DMS 273 treated with DMSO at 0.1 percent for 48 hours (cell line): Measurements from ENCODE around the gene GABRE.

Experiments used
- DNase-seq: peaks from one replicate; lab custom pipeline; 2025; lab: John Stamatoyannopoulos, UW

GABRE gene, protein sequence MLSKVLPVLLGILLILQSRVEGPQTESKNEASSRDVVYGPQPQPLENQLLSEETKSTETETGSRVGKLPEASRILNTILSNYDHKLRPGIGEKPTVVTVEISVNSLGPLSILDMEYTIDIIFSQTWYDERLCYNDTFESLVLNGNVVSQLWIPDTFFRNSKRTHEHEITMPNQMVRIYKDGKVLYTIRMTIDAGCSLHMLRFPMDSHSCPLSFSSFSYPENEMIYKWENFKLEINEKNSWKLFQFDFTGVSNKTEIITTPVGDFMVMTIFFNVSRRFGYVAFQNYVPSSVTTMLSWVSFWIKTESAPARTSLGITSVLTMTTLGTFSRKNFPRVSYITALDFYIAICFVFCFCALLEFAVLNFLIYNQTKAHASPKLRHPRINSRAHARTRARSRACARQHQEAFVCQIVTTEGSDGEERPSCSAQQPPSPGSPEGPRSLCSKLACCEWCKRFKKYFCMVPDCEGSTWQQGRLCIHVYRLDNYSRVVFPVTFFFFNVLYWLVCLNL

DNA sequence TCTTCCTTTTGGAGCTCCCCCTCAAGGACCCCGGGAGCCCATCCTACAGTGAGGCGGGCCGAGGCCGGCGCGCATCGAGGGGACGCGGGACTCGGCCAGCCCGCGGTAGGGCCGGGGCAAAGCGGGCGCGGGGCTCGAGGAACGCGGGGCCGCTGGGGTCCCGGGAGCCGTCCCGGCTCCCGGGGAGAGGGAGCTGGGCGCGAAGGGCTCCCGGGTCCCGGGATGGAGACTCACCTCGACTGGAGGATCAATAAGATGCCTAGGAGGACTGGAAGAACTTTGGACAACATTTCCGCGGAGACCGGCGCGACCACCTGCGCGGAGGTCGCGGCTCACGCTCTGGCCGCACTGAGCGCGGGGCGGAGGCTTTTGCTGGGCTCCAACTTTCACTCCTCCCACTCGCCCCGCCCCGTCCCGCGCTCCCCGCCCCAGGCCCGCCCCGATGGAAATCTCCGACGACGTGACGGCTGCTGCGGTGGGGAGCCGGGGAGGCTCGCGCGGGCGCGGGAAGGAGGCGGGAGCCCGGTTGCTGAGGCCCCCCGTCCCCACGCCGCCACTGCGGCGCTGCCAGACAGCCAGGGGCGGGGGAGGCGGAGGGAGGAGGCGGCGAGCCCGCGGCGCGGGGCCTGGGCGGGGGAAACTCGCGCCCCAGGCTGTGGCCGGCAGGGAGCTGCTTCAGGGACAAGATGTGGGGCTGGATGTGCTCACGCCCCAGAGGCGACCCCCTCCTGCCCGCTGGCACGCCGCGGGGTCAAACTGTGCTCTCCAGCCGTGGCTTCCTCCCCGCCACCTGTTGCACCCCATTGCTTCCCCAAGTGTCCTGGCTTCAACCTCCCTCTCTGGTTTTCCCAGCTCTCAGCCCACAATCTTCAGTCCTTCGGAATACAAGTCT lies at the start of gene GABRE:
Gene GABRE, minus strand, starts transcription at position 341 of the 892 bp plus-strand sequence. Its CDS starts 51 bp downstream, at position 290.
- DNase-seq: no peak

DNA sequence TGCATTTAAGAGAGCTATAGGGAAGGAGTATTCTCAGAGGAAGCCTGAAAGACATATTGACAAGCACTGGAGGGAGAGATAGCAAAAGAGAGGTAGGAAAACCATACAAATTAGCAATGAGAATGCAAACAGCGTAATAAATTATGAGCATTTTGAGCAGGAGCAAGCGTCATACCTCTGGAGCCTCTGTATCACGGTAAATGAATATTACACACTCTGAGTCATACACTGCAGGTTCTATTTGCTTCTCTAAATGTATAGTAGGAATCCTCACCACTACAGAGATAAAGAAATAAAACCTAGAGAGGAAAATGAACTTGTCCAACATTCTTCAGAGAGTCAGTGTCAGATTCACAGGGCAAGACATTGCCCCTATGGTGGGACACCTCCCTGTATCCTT lies 46.4 kb upstream of the GABRE start:
- no peak for DNase-seq

GRCh38 chrX:151999813-152000212 lies 25.3 kb upstream of the GABRE start:
- DNase-seq: no peak

GRCh38 chrX:151997539-151997938 lies 23.1 kb upstream of the GABRE start:
- DNase-seq: no peak

- no peak for DNase-seq
Measured at GRCh38 chrX:151996347-151996746, 21.9 kb upstream of the GABRE start.

GRCh38 chrX:151994476-151994875 lies 20.0 kb upstream of the GABRE start:
- DNase-seq: no peak

GRCh38 chrX:151988706-151989299 lies 14.3 kb upstream of the GABRE start:
- no peak for DNase-seq

GRCh38 chrX:151987108-151987507 lies 12.6 kb upstream of the GABRE start:
- DNase-seq: no peak

DNA sequence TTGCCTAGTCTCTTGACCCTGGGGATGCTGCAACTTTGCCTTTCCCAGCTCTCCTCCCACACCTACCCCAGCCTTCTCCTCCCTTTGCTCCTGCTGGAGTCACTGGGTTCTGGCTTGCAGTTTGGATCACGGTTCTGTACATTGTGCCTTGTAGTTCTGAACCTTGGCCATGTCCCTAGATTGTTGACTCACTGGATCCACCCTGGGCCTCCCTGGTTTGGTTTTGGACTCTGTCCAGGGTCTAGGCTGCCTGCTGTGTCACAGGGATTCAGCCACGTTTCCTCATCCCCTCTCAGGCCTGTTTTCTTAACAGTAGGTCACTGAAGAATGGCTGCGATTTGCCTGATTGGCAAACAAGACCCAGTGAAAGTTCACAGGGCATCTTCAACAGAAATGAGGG lies 11.5 kb upstream of the GABRE start:
- DNase-seq: no peak

GRCh38 chrX:151985531-151985930 lies 11.1 kb upstream of the GABRE start:
- DNase-seq: no peak

GRCh38 chrX:151984902-151985301 lies 10.4 kb upstream of the GABRE start:
- no peak for DNase-seq

DNA sequence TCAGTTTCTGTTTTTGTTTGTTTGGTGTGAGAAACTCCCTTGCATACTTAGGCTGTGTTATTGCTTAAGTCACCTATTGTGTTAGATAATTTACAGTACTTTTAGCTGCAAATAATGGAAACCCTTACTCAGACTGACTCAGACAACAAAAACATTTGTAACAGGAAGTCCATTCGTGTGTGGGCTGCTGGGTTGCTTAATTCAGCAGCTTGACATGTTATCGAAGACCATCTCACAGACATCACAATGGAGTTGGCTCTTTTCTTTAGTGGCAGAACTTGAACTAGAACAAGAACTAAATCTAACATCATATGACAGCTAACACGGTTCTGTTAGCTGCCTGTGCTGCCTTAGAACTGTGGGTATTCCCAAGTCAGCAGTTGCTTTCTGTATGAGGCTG lies 9.9 kb upstream of the GABRE start:
- no peak for DNase-seq

- DNase-seq: no peak
Measured at GRCh38 chrX:151983186-151983585, 8.7 kb upstream of the GABRE start.

- DNase-seq: no peak
Measured at GRCh38 chrX:151982222-151982621, 7.7 kb upstream of the GABRE start.

DNA sequence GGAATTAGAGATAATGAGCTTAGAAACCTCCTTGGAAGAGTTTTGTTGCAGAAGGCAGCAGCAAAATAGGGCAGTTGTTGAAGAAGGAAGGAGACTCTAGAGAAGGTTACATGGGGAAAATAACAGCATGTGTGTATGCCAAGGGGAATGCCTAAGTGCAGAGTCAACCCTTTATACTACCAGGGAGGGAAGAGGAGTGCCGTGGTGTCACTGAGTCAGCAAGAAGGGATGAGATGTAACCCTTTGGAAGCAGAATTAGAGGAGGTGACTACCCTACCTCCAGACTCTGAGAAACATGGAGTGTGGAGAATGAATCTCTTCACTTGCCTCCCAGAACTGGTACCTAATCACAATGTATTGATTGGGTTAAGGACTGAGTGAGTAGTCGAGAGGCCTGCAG lies 6.7 kb upstream of the GABRE start:
- DNase-seq: no peak

GRCh38 chrX:151977923-151978322 lies 3.4 kb upstream of the GABRE start:
- DNase-seq: no peak

DNA sequence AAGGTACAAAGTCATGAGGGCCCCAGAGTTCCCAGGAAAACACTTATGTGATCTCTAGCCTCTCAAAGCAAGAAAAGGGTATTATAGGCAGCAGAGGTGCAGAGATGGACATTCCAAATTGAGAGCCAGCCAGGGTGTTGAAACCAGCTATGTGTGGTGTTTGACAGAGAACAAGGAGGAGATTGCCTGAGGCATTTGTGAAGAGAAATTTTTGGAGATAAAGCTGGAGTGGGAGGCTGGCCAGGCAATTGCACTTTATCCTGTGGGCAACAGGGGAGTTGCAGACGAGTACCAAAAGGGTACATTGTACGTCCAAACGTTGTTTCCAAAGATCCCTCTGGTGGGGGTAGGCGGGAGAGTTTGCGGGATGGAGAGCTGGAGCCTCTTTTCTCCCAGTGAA lies 2.5 kb upstream of the GABRE start:
- no peak for DNase-seq

GRCh38 chrX:151975736-151976275 lies 1.3 kb upstream of the GABRE start:
- no peak for DNase-seq

GRCh38 chrX:151975228-151975593 lies 735 bp upstream of the GABRE start:
- no peak for DNase-seq

- no peak for DNase-seq
Measured at GRCh38 chrX:151973851-151974335, 583 bp downstream of the GABRE start.

GRCh38 chrX:151973060-151973661 lies 1.3 kb downstream of the GABRE start:
- no peak for DNase-seq

DNA sequence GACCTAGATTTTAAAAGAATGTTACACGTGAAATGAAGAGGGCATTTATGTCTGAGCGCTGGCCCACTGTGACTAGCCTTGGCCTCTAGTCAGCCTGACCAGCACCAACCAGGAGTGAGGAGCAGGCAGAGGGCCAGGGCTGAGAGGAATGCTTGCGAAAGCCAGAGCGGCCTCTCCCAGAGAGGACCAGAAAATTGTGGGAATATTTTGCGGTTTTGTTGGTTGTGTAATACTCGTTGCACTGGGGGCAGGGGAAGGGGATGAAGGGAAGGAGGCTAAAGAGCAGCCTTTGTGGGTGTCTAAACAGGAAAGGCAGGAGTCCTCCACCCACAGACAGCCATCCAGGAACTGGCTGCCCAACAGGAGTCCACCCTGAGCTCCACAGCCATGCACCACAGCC lies 3.8 kb downstream of the GABRE start:
- DNase-seq: no peak
